Colonic mucosa (tissue), 4 donors: ENCODE results near the gene LAPTM5. TPM values are rescaled to one million over a fixed set of nuclear protein-coding genes. Genes with fewer than 3 reads are reported as not detected.

Experiments
- DNase-seq: peaks from one replicate; pipeline ENCODE4 v3.0.0-alpha.2; 2020
- H3K27ac ChIP-seq: fragments of 200-600 bp; one replicate; pipeline ENCODE4 v1.8.0; 2021
- H3K27me3 ChIP-seq: fragments of 200-600 bp; one replicate; pipeline ENCODE4 v1.8.0; 2021
- H3K36me3 ChIP-seq: fragments of 200-600 bp; one replicate; pipeline ENCODE4 v1.8.0; 2021
- H3K4me1 ChIP-seq: fragments of 200-600 bp; one replicate; pipeline ENCODE4 v1.8.0; 2021; ENCODE audit warnings: mild to moderate bottlenecking
- H3K4me3 ChIP-seq: fragments of 200-600 bp; one replicate; pipeline ENCODE4 v1.8.0; 2021
- H3K9ac ChIP-seq, 2 donors: one replicate each; pipeline ENCODE4 v1.7.0; 2013; ENCODE audit warnings: control low read depth in 2 of 2, low read depth in 2 of 2, low read length in 2 of 2
- H3K9me3 ChIP-seq: fragments of 200-600 bp; one replicate; pipeline ENCODE4 v1.8.0; 2021
- intact Hi-C: fragments of 100-400 bp; cut with DNase I; formaldehyde crosslinking; loops from one replicate; pipeline ENCODE4 v1.14.1; 2022
- total RNA-seq, 2 donors: library from RNA; stranded (reverse); fragmentation: NEBNext Ultra II Directional in 1 of 2; extraction: Animal tissue kit (Norgen Biotek cat#: 25700) in 1 of 2; gene quantifications; one replicate each; pipeline ENCODE4 v1.2.1, GENCODE V29; 2021
- TF ChIP-seq, protein P1 (sequence below): fragments of 200-600 bp; IDR thresholded peaks from one replicate; pipeline ENCODE4 v1.8.0; 2022; ENCODE audit warnings: antibody characterized with exemption, mild to moderate bottlenecking
- donor health status: healthy.
- donor health status: DM: no; HTN: no; CAD: no.
- donor health status: DM: no; HTN: no; CAD: no.

LAPTM5 gene
- total RNA-seq, 2 donors from 2014 or later: 15.8 to 41.0 TPM

DNA sequence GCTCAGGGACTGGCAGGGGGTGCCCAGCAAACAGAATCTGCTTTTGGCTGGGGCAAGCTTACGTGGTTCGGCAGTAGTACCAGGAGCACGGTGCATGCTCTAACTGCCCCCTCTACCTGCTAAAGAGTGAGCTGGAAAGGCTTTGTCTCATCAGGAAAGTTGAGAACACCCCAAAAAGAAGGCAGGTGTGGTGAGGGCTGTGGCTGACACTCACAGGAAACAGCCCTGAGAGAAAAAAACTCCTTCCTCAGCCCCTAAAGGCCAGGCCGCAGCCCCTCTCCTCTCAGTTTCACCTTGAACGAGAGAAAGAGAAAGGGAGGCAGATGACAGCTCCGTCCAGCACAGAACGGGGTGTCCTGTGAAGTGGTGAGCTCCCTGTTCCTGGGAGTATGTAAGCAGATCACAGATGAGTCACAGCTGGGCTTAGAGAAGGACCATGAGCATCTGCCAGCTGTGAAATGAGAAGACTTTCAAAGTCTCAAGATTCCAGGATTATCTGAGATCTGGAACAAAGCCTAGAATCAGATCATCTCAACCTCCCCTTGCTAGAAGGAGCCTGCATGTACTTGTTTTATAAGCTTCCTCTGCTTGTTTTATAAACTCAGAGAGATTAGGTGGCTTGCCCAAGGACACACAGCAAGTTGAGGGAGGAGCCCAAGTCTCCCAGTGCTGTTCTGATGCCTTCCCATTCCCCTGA, 13.4 kb downstream of the LAPTM5 start:
- H3K4me3 ChIP-seq: no peak overlapping the region
- no peak overlapping the region for H3K9ac ChIP-seq
- no peaks in the 10 kb centered on the region for H3K36me3 ChIP-seq
- no peak for DNase-seq
- TF ChIP-seq, protein P1, sequence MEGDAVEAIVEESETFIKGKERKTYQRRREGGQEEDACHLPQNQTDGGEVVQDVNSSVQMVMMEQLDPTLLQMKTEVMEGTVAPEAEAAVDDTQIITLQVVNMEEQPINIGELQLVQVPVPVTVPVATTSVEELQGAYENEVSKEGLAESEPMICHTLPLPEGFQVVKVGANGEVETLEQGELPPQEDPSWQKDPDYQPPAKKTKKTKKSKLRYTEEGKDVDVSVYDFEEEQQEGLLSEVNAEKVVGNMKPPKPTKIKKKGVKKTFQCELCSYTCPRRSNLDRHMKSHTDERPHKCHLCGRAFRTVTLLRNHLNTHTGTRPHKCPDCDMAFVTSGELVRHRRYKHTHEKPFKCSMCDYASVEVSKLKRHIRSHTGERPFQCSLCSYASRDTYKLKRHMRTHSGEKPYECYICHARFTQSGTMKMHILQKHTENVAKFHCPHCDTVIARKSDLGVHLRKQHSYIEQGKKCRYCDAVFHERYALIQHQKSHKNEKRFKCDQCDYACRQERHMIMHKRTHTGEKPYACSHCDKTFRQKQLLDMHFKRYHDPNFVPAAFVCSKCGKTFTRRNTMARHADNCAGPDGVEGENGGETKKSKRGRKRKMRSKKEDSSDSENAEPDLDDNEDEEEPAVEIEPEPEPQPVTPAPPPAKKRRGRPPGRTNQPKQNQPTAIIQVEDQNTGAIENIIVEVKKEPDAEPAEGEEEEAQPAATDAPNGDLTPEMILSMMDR: no peak
- H3K4me1 ChIP-seq: peaks cover 5% of the 10 kb centered on the region
- intact Hi-C loops: no loop called here
- H3K27ac ChIP-seq: peak overlapping the region; percentile 50
- H3K27me3 ChIP-seq: no peaks in the 10 kb centered on the region
- no peaks in the 10 kb centered on the region for H3K9me3 ChIP-seq

DNA sequence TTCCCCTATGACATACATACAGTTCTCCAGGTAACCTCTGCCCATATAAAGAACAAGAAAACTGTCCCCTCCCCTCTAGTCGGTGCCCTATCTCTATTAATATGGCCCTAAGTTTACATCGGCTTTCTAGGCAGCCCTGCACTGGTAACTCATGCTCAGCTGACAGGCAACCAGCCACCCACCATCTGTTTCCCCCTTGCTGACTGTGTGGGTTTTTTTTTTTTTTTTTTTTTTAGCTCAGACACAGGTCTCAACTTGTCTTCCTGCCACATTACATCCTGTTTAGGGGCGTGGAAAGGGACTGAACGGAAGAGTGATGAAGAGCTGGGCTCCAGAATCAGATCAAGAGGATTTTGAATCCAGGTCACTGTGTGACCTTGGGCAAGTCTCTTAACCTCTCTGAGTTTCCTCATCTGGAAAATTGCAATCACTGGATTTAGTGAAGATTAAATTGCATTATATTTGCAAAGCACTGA, 14.0 kb downstream of the LAPTM5 start:
- intact Hi-C loops: no loop called here
- H3K4me3 ChIP-seq: no peak overlapping the region
- no peak for DNase-seq
- peaks cover 5% of the 10 kb centered on the region for H3K4me1 ChIP-seq
- H3K36me3 ChIP-seq: no peaks in the 10 kb centered on the region
- no peaks in the 10 kb centered on the region for H3K27me3 ChIP-seq
- TF ChIP-seq, protein P1: no peak
- no peaks in the 10 kb centered on the region for H3K9me3 ChIP-seq
- H3K9ac ChIP-seq: no peak overlapping the region
- H3K27ac ChIP-seq: peak overlapping the region; percentile 50

DNA sequence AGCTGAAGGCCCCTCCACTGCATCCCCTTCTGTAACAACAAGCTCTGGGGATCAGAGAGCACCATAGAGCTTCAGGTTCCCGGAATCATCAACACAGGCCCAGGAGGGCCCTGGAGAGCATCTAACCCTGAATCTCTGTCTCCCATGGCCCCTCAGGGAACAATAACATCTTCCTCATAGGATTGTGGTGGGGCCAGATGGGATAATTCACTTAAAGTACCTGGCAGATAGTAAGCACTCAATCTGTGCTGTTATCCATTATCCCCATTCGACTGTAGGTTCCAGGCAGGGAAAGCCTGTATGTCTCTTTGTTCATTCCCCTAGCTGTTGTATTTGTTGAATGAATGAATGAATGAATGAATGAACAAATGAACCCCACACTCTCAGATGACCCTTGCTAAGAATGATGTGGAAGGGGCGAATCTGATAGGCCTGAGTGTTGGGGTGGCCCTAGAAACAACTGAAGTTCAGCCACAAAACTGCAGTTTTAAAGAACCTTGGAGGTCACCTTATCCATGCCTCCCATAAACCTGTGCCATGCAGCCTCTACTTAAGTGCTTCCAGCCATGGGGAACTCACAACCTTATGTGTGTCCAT, 14.5 kb downstream of the LAPTM5 start:
- Histone ChIP-seq H3K27ac (no peak overlapping the region), H3K27me3 (no peaks in the 10 kb centered on the region), H3K36me3 (no peaks in the 10 kb centered on the region), H3K9ac (no peak overlapping the region), H3K4me1 (peaks cover 5% of the 10 kb centered on the region), H3K9me3 (no peaks in the 10 kb centered on the region), H3K4me3 (no peak overlapping the region)
- TF ChIP-seq, protein P1: no peak
- DNase-seq: no peak
- intact Hi-C loops: no loop called here

DNA sequence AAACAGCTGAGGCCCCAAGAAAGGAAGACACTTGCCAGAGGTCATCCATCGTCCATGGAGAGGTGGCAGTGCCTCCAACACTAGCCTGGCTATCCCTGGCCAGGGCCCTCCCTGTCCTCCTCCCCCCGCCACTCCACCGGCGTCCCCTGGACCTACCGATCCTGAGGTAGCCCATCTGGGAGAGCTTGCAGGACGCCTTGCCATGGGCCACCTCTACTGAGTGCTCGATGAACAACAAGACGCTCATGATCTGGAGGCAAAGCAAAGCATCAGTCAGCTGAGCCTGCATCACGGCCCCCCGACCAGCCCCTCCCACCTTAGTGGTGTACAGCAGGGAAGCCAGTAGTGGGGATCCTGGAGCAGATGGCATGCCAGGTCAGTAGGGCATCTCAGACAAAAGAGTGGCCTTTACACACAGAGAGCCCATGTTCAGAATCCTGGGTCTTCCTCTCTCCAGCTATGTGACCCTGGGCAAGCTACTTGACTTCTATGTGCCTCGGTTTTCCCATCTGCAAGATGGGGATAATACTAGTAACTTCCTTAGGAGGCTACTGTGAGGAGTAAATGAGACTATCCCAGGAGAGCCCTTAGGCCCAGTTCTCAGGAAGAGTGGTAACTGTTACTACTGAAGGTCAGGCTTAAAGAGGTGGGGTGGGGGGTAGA, 15.1 kb downstream of the LAPTM5 start:
- Histone ChIP-seq H3K27ac (no peak overlapping the region), H3K9ac (peak overlapping the region in 1 of 2 donors; percentile 24), H3K27me3 (no peaks in the 10 kb centered on the region), H3K9me3 (no peaks in the 10 kb centered on the region), H3K4me3 (no peak overlapping the region), H3K36me3 (no peaks in the 10 kb centered on the region), H3K4me1 (peaks cover 5% of the 10 kb centered on the region)
- TF ChIP-seq, protein P1: no peak
- no peak for DNase-seq
- intact Hi-C loops: no loop called here

DNA sequence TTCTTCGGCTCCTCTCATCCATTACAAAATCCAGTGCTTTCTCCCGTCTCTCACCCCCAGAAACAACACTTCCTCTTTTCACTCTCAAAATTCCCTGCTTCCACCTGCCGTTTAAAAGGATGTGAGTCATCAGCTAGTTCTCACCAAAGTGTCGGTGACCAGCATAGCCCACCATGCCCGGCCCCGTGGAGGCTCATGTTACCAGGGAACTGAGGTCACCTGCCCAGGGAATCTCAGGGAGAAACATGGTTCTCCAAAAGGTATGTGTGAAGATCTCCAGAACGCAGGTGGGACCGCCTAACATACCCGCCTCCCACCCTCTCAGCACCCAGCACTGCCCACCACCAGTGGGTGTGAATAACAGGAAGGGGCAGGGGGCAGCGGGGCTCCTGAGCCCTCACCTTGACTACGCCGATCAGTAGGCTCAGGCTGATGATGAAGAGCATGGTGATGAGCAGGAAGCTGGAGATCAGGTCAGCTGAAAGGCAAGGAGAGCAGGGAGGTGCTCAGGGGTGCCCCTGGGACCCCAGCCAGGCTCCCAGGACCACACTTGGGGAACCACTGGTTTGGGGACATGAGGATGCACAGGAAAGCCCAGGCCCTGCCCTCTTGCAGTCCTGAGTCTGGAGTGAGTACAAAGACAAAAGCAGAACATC, 16.2 kb downstream of the LAPTM5 start:
- H3K4me3 ChIP-seq: no peak overlapping the region
- TF ChIP-seq, protein P1: no peak
- no peaks in the 10 kb centered on the region for H3K9me3 ChIP-seq
- no peak for DNase-seq
- no peak overlapping the region for H3K9ac ChIP-seq
- peaks cover 5% of the 10 kb centered on the region for H3K4me1 ChIP-seq
- no peaks in the 10 kb centered on the region for H3K27me3 ChIP-seq
- no peak overlapping the region for H3K27ac ChIP-seq
- intact Hi-C loops: no loop called here
- H3K36me3 ChIP-seq: no peaks in the 10 kb centered on the region
